Mesenteric fat pad (tissue), 1 donor: ENCODE data around the gene SNX32. TPM values are rescaled to one million over a fixed set of nuclear protein-coding genes. Genes with fewer than 3 reads are reported as not detected.
A peak's percentile ranks its signal among the peaks of the same experiment; 100 is the strongest.

ENCODE experiments used
- DNase-seq: peaks from one replicate; pipeline ENCODE4 v3.0.0-alpha.2; 2020; ENCODE audit warnings: low spot score
- long read RNA-seq: library from polyadenylated mRNA; unstranded; transcript quantifications from one replicate; pipeline ENCODE4 v2.0.0, GENCODE V29; 2020
- total RNA-seq: library from RNA; stranded (reverse); fragmentation: NEBNext Ultra II Directional; extraction: Animal tissue kit (Norgen Biotek cat#: 25700); gene quantifications from one replicate; pipeline ENCODE4 v1.2.1, GENCODE V29; 2021
- donor health status: DM: yes; HTN: yes; CAD: no.

Gene SNX32
- not detected for total RNA-seq
- long read RNA-seq, partial matches to known transcripts: 0 of 1 reads
- long read RNA-seq, other reads (novel, unspliced or antisense): 0 of 1 reads

GRCh38 chr11:65833297-65834030 lies at the start of gene SNX32:
Gene SNX32, plus strand, starts transcription at chr11:65833963. Its CDS starts 103 bp downstream, at chr11:65834066.
- peak; percentile 99 for DNase-seq

DNA sequence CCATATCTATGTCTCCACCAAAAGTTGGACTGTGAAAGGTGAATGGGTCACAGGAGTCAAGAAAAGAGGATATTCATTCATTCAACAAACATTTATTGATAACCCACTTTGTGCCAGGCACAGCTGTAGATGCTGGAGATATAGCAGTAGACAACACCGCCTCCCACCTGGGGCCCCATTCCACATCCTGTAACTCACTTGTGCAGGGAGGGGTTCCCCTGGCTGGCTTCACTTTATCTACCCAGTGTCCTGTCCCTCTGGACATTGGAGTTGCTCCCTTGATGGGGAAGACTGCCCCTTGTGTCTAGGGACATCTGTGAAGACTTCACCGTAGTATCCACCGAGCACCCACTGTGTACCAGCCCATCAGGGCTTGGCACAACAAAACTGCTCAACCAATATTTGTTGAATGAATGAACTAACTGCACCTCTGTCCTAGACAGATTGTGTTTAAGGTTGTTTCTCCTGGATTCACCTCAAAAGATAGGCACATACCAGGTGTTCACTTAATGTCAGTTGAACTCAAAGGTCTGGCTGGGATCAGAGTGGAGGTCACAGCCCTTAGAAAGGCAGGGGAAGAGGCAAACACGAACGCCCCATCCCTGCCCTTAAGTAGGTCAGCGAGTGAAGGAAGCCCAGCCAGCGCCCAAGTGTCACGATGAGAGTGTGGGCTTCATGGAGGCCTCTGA lies 48.3 kb upstream of the SNX32 start:
- no peak for DNase-seq

GRCh38 chr11:65786008-65786785 lies 47.6 kb upstream of the SNX32 start:
- DNase-seq: no peak

DNA sequence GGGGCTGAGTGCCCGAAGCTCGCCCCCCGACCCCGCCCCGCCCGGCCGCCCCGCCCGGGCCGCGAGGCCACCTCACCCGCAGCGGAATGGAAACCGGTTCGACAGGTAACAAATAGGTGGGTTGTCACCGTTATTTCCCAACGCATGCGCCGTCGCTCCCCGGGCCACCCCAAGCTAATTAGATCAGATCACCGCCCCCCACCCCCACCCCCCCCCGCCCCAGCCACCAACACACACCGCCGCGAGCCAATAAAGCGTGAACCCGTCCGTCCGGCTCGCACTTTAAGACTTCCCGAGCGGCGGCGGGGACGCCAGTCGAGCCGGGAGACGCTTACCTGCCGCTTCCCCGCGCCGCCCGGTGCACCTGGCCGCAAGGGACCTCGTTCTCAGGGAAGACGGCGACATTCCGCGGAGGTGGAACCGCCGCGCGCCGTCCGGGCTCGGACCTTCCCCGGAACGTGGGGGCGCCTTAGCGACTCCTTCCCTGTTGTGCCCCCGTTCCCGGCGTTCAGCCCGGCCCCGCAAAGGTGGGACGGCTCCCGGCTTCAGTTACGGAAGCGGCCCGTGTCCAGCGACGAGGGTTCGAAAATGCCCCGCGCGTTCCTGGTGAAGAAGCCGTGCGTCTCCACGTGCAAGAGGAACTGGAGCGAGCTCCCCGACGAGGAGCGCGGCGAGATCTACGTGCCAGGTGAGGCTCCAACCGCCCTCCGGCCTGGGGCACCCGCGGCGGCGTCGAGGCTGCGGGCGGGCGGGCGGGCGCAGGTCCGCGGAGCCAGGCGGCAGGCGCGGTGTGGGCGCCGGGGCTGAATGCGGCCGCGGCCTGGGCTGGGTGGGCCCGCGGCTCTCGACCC lies 46.8 kb upstream of the SNX32 start, which contains the start of gene OVOL1:
Gene OVOL1 (plus strand): TSS at position 278 of the 851 bp plus-strand sequence. CDS start 311 bp downstream, at position 589.
- DNase-seq: no peak

DNA sequence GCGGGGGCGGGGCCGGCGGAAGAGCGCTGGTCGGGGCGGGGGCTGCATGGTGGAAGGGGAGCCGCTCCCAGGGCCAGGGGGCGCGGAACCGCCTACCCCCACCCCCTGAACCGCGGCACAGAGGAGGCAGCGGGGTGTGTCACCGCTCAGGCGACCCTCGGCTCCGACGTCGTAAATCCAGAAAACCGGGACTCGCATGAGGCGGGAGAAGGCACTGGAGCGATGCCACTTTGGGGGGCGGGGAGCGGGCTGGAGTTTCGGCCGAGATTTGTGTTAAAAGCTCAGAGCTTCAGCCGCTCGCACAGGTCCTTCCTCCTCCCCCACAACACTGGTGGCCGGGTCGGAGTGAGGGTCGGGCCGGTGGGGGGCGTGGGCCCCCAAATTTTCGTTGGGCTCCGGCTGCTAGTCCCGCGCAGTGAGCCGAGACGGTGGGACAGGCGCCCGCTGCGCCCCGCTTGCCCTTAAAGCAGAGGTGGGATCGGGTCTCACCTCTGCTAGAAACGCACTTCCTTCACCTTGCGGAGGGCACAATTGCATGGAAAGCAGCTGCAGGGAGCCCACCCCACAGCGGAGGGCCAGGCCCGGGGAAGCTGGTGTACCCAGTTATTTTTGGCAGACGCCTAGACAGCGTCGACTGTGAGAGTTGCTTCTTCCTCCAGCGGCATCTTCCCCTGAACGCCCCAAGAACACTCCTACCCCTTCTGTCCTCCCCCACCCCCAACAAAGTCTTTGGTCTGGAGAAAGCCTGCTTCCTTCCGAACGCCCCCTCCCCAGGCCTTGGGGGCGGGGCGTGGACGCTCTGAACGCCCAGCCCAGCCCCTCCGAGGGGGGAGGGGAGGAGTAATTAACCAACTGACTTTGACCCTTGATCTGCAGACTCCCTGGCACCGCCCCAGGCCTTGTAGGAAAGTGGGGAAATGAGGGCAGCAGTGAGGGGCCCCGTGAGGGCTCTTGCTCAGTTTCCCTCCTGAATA lies 45.8 kb upstream of the SNX32 start:
- no peak for DNase-seq

DNA sequence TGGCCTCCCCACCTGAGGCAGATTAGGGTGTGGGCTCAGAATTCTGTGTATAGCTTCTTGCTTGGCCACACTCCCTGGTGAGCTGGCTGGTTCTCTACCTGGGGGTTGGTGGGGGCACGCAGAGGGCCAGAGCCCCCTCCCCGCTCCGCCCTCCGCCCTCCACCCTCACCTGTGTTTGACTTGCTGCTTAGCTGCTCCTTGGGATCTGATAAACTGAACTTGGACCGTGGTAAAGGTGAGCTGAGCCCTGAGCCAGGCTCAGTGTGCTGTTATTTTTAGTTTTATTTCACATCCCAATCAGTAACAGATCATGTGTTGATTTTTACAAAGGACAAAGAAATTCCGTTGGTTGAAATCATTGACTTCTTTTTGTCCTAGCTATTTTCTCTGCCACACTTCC lies 44.9 kb upstream of the SNX32 start:
- DNase-seq: no peak

DNA sequence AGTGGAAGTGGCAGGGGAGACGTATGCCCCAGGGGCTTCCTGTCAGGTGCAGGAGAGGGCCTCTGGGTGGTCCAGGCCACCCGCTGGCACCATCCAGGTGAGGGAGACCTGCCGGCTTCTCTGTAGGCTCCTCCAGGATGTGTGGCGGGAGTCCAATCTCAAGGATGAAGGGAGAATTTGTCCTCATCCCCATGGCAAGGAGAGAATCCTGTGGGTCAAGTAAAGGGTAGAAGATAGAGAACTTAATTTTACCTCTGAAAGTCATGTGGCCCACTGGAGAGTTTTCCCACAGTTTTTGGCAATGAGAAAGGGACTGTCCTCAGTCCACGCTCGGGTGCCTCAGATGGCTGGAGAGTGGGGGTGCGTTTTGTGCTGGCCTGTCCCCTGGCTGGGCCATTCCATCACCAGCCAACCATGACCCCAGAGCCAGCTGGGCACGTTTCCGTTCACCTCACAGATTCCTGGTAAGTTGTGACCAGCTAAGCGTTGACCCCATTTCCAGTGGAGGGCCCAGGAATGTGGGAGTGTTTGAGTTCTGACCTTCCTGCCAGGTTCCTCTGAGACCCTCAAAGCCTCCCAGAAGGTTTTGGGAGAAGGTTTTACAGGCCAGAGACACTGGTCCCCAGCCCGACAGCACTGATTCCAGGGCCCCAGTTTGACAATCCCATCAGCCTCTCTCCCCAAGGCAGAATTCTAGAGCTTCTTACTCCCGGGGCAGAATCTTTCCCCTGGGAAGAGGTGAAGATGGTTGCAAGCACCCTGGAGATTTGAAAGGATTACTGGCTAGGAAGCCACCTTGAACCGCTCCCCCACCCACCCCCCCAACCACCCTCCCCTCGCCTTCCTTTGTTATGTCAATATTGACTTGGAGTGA lies 44.3 kb upstream of the SNX32 start:
- DNase-seq: no peak

DNA sequence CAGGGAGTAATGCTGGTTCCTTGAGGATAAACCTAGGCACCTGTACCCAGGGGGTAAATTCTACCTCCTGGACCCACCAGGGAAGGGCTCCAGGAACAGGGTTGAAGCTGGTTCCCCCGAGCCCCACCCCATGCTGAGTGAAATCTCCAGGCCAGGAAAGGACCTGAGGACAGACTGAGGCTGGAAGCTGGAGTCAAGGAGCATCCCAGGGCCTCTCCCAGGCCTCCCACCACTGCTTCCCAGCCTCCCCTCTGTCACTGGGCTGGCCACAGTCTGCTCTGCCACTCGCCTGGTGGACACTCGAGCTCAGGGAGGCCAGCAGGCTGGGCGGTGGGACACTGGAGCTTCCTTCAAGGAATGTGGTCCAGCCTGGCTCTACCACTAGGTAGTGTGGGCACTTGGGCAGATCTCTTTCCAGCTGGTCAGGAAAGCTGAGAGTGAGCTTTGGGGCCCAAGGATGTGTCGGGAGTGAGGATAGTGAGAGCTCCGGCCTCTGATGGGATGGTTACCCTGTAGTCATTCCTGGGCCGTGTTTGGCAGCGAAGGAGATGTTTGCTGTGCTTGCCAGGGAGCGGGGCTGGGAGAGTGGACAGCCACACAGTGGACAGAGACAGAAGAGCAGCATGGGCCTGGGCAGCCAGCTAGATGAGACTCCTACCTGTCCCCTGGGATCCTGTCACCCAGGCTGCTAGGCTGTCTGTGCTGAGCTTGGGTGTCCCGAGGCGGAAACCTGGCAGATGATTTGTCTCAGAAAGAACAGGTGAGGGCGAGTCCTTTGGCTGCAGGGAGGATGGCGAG lies 43.5 kb upstream of the SNX32 start:
- DNase-seq: no peak

DNA sequence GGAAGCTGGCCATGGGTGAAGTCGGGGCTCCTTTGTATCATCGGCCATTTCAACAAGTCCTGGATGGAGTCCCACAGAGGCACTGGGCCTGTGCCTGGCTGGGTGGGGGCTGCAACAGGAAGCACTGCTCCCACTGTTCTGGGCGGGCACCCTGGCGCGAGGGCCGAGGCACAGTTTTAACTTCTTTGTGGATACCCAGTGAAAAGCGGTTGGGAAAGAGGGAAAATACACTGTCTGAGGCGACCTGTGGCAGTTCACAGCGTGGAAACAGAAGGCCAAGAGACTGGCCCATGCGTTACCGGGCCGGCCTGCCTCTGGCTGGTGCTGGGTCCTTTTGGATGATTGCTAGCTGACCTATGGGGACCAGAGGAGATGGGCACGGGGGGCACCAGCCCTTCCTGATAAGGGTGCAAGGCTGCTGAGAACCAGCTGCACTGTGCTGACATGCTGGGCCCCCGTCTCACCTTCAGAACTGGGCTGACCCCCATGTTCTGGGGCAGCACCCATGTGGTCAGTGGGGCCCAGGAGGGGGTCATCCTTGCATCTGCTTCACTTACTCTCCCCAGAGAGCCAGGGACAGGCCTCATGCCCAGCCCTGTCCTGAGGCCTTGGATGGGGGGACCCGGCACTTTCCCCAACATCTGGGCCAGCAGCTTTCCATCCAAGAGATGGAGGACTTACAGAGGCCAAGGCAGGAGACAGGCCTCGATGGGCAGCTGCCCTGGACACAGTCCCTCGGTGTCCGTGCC lies 42.7 kb upstream of the SNX32 start:
- DNase-seq: no peak

DNA sequence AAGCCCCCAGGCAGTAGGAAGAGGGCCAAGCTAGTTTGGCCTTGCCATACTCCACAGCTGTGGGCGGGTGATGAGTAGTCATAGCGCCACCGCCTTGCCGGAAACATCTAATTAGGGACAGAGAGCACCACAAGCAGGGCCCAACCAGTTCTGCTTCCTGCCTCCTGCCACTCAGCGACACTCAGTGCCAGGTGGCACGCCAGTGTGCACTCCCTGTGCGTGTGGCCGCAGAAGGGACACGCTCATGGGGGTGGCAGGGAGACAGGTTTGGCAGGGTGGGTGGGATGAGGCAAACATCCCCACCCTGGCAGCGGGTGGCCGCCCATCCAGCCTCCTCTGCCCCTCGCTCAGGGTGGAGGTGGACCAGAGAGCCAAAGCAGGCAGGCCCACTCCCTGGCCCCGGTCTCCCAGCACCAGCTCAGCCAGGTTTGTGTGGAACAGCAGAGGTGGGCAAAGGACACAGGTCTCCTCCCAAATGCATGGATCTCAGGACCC lies 42.0 kb upstream of the SNX32 start:
- DNase-seq: no peak

DNA sequence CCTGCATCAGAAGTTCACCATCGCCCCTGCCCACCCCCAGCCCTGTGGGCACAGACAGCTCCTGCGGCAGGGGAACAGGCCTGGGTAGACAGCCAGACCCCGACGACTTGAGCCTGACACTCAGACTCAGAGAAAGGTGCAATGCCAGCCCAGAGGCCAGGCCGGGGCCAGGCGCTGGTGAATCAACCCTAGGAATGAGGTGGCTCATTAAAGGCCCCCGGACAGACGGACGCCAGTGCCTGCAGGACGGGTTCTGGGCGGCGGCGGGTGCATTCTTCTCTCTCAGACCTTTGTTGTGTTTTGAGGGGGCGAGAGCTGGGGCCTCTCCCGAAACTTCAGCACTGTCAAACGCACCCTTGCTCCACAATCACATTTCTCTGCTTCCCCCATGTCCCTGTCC lies 41.3 kb upstream of the SNX32 start:
- no peak for DNase-seq

DNA sequence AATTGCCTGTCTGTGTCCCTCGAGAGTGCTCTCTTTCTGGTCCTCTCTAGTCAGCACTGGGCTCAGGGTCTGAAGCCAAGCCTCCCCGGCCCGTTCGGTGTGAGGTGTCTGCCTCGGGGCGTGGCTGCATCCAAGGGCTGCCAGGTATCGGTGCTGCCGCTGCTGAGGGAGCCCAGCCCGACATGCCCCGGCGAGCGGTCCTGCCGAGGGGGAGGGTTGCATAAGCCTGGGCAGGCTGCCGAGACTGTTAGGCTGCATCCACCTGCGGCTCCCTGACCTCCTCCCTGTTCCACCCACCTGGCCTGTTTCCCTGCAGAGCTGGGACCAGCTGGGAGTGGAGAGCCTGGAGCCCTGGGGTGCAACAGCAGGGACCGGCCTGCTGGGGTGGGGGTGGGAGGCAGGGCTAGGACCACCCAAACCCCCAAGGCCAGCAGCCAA lies 40.6 kb upstream of the SNX32 start:
- DNase-seq: no peak

- no peak for DNase-seq
These were observed 40.0 kb upstream of the SNX32 start for GRCh38 chr11:65793625-65794400.

GRCh38 chr11:65794570-65795510 lies 38.9 kb upstream of the SNX32 start:
- no peak for DNase-seq
